ENCODE results near the gene NUDT3.

NUDT3 gene

DNA sequence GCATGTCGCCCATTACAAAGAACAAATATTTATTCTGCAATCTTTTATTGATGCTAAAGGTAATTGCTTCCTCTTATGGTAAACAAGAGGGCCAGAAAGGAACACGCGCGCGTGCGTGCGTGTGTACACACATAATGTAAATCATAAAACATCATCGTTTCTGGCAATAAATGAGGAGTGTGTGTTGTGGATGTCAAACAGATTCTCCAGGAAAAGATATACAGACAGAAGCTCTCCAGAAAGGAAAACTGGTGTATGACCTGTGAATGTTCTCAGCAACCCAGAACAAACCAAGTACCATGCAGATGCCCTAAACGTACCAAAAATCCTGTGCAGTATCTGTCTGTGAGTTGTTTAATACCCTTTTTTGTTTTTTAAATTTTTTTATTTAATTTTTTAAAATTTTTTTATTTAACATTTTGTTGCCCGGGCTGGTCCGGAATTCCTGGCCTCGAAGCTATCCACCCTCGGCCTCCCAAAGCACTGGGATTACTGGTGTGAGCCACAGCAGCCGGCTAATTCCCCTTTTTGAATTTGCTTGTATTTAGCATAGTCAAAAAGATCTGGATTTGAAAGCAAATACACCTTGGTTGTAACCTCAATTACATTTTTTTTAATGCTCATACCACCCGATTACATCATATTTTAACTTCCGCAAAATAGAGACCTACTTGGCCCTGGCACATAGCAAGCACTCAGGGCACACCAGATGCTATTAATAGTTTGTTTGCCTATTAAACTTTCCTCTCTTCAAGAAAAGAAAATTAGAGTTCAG is 909 bp upstream of the NUDT3 start:
- H3K4me3 ChIP-seq (ENCODE audit: low read length), result peak overlapping the region; percentile 84

DNA sequence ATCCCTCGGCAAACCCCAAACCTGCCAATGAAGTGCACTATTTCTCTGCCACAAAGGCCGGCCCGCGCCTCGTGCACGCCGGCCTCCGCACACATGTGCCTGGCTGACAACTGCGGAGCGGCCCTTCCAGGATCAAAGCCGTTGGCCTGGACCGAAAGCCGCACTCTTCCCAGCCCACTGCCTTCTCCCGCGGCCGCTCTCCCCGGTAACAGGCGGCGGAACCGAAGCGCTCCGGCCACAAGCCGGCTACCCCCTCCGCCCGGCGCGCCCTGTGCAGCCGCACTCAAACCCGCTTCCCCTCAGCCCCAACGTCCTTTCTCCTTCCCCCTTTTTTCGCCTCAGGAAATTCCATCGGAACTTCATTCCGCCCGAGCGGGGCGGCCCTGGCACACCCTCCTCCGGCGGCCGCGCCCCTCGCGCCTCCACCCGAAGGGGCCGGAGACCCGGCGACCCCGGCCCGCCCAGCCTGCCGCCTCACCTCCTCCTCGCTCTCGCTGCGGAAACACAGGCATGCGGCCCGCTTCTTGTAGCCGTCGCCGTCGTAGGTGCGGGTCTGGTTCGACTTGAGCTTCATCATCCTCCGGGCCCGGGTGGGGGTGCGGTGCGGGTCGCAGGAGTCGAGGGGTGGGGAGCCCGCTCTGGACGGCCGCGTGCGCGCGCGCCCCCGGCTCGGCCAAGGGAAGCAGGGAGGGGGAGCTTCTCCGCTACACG is 528 bp downstream of the NUDT3 start:
- Histone ChIP-seq H3K27ac (ENCODE audit: low read length) (peak overlapping the region; percentile 67; the same call in 1 of the 2 replicates), H3K4me1 (ENCODE audit: low read length) (peaks cover 10% of the 10 kb centered on the region; the same call in 1 of the 2 replicates), H3K4me2 (ENCODE audit: low read depth, low read length) (peak overlapping the region; percentile 84), H3K9me2 (replicated peaks; ENCODE audit: insufficient read depth, low read length) (no peaks in the 10 kb centered on the region), H3K79me2 (ENCODE audit: low read length) (peaks cover 58% of the 10 kb centered on the region), H3K36me3 (replicated peaks; ENCODE audit: insufficient read depth, low read length) (no peaks in the 10 kb centered on the region), H2AFZ (ENCODE audit: low read length) (peak overlapping the region; percentile 91), H3F3A (ENCODE audit: insufficient read depth, low read length) (no peaks in the 10 kb centered on the region), H3K9ac (ENCODE audit: low read length) (peak overlapping the region; percentile 91), H3K27me3 (replicated peaks; ENCODE audit: insufficient read depth, low read length) (no peaks in the 10 kb centered on the region), H4K20me1 (ENCODE audit: insufficient read depth, low read length) (peaks cover 7% of the 10 kb centered on the region; the same call in 1 of the 2 replicates), H3K9me3 (replicated peaks; ENCODE audit: insufficient read depth, low read length) (no peaks in the 10 kb centered on the region), H3K4me3 (ENCODE audit: low read length) (peak overlapping the region; percentile 95)
- DNase-seq, result peak; percentile 73
- TF ChIP-seq, protein P1, sequence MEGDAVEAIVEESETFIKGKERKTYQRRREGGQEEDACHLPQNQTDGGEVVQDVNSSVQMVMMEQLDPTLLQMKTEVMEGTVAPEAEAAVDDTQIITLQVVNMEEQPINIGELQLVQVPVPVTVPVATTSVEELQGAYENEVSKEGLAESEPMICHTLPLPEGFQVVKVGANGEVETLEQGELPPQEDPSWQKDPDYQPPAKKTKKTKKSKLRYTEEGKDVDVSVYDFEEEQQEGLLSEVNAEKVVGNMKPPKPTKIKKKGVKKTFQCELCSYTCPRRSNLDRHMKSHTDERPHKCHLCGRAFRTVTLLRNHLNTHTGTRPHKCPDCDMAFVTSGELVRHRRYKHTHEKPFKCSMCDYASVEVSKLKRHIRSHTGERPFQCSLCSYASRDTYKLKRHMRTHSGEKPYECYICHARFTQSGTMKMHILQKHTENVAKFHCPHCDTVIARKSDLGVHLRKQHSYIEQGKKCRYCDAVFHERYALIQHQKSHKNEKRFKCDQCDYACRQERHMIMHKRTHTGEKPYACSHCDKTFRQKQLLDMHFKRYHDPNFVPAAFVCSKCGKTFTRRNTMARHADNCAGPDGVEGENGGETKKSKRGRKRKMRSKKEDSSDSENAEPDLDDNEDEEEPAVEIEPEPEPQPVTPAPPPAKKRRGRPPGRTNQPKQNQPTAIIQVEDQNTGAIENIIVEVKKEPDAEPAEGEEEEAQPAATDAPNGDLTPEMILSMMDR (IDR thresholded peaks at IDR 0.05; ENCODE audit: low read length), result no peak

More for the DNA sequence above, 909 bp upstream of the NUDT3 start:
- Histone ChIP-seq H2AFZ (ENCODE audit: low read length) (peak overlapping the region; percentile 76), H4K20me1 (ENCODE audit: insufficient read depth, low read length) (peaks cover 6% of the 10 kb centered on the region; the same call in 1 of the 2 replicates), H3K4me1 (ENCODE audit: low read length) (peaks cover 10% of the 10 kb centered on the region; the same call in 1 of the 2 replicates), H3K9me2 (replicated peaks; ENCODE audit: insufficient read depth, low read length) (no peaks in the 10 kb centered on the region), H3F3A (ENCODE audit: insufficient read depth, low read length) (no peaks in the 10 kb centered on the region), H3K36me3 (replicated peaks; ENCODE audit: insufficient read depth, low read length) (no peaks in the 10 kb centered on the region), H3K79me2 (ENCODE audit: low read length) (peaks cover 44% of the 10 kb centered on the region), H3K9me3 (replicated peaks; ENCODE audit: insufficient read depth, low read length) (no peaks in the 10 kb centered on the region), H3K27me3 (replicated peaks; ENCODE audit: insufficient read depth, low read length) (no peaks in the 10 kb centered on the region), H3K9ac (ENCODE audit: low read length) (peak overlapping the region; percentile 50; the same call in 1 of the 2 replicates), H3K27ac (ENCODE audit: low read length) (peak overlapping the region; percentile 32; the same call in 1 of the 2 replicates), H3K4me2 (ENCODE audit: low read depth, low read length) (peak overlapping the region; percentile 90)
- TF ChIP-seq EZH2 (optimal IDR thresholded peaks at IDR 0.05; ENCODE audit: low read depth, low read length), result no peak
- TF ChIP-seq EZH2phosphoT487 (IDR thresholded peaks at IDR 0.05; ENCODE audit: low read length), result no peak
- TF ChIP-seq, protein P1 (IDR thresholded peaks at IDR 0.05; ENCODE audit: low read length), result no peak
- no peak for DNase-seq

GRCh38 chr6:34391473-34391785 is 1.0 kb downstream of the NUDT3 start:
- TF ChIP-seq, protein P1 (IDR thresholded peaks at IDR 0.05; ENCODE audit: low read length), result no peak
- no peak for TF ChIP-seq EZH2phosphoT487 (IDR thresholded peaks at IDR 0.05; ENCODE audit: low read length)
- no peak for TF ChIP-seq EZH2 (optimal IDR thresholded peaks at IDR 0.05; ENCODE audit: low read depth, low read length)

More at GRCh38 chr6:34391473-34391785, 1.0 kb downstream of the NUDT3 start:
- H3K36me3 ChIP-seq (replicated peaks; ENCODE audit: insufficient read depth, low read length), result no peaks in the 10 kb centered on the region
- no peaks in the 10 kb centered on the region for H3K9me3 ChIP-seq (replicated peaks; ENCODE audit: insufficient read depth, low read length)
- H3K9ac ChIP-seq (ENCODE audit: low read length), result peak overlapping the region; percentile 91; the same call in 1 of the 2 replicates
- DNase-seq, result no peak
- no peaks in the 10 kb centered on the region for H3K27me3 ChIP-seq (replicated peaks; ENCODE audit: insufficient read depth, low read length)
- H3K79me2 ChIP-seq (ENCODE audit: low read length), result peaks cover 63% of the 10 kb centered on the region
- H3K4me1 ChIP-seq (ENCODE audit: low read length), result peaks cover 10% of the 10 kb centered on the region; the same call in 1 of the 2 replicates
- peak overlapping the region; percentile 67; the same call in 1 of the 2 replicates for H3K27ac ChIP-seq (ENCODE audit: low read length)
- H3K4me3 ChIP-seq (ENCODE audit: low read length), result peak overlapping the region; percentile 95
- H3K9me2 ChIP-seq (replicated peaks; ENCODE audit: insufficient read depth, low read length), result no peaks in the 10 kb centered on the region
- peak overlapping the region; percentile 91 for H2AFZ ChIP-seq (ENCODE audit: low read length)
- peaks cover 7% of the 10 kb centered on the region; the same call in 1 of the 2 replicates for H4K20me1 ChIP-seq (ENCODE audit: insufficient read depth, low read length)
- H3K4me2 ChIP-seq (ENCODE audit: low read depth, low read length), result peak overlapping the region; percentile 84
- no peaks in the 10 kb centered on the region for H3F3A ChIP-seq (ENCODE audit: insufficient read depth, low read length)
